PC-3 (cell line): ENCODE results near the gene CCBE1. TPM values are rescaled to one million over a fixed set of nuclear protein-coding genes. Genes with fewer than 3 reads are reported as not detected.

Source experiments
- ATAC-seq: fragments of 200-7000 bp; cut with Tn5 transposase; 2 replicates; pipeline ENCODE4 v1.9.1; 2020; ENCODE audit warnings: mild to moderate bottlenecking, moderate library complexity
- BruUV-seq: library from RNA; stranded (reverse); fragments of 400-500 nt; replicated peaks from 2 replicates; lab custom pipeline; 2021; lab: Mats Ljungman, UMichigan
- CTCF ChIA-PET: fragments of 300-600 bp; sonication (Branson Sonifier 250); formaldehyde crosslinking; loops from one replicate; lab custom pipeline; 2022; ENCODE audit warnings: antibody characterized with exemption; lab: Charles Lee
- POLR2A ChIA-PET: fragments of 300-600 bp; sonication (Branson Sonifier 250); formaldehyde crosslinking; loops from one replicate; lab custom pipeline; 2022; ENCODE audit warnings: antibody characterized with exemption; ENCODE audit not compliant: unreplicated experiment; lab: Charles Lee
- DNase-seq: peaks from one replicate; pipeline ENCODE4 v3.0.0-alpha.2; 2015
- H2AFZ ChIP-seq: fragments of 300-600 bp; sonication (generic); 2 replicates; pipeline ENCODE4 v1.6.0; 2016; ENCODE audit warnings: antibody characterized with exemption, low read length
- H3F3A ChIP-seq: fragments of 300-600 bp; sonication (generic); one replicate; pipeline ENCODE4 v1.6.0; 2017; ENCODE audit warnings: antibody characterized with exemption, low read length, control low read depth, mild to moderate bottlenecking; ENCODE audit not compliant: unreplicated experiment
- H3K27ac ChIP-seq: fragments of 300-600 bp; sonication (generic); 2 replicates; pipeline ENCODE4 v1.5.1; 2016; ENCODE audit warnings: mild to moderate bottlenecking, low read length
- H3K27me3 ChIP-seq: fragments of 300-600 bp; sonication (generic); 2 replicates; pipeline ENCODE4 v1.6.1; 2016; ENCODE audit warnings: low read length, mixed read lengths
- H3K36me3 ChIP-seq: fragments of 300-600 bp; sonication (generic); 2 replicates; pipeline ENCODE4 v1.6.1; 2016; ENCODE audit warnings: low read depth, mixed run types, low read length, mixed read lengths
- H3K4me1 ChIP-seq: fragments of 300-600 bp; sonication (generic); 2 replicates; pipeline ENCODE4 v1.5.1; 2016; ENCODE audit warnings: low read length; ENCODE audit not compliant: insufficient read depth
- H3K4me2 ChIP-seq: fragments of 300-600 bp; sonication (generic); 2 replicates; pipeline ENCODE4 v1.6.0; 2016; ENCODE audit warnings: low read length
- H3K4me3 ChIP-seq: fragments of 300-600 bp; sonication (generic); 2 replicates; pipeline ENCODE4 v1.5.1; 2016; ENCODE audit warnings: mild to moderate bottlenecking, low read length, mixed read lengths
- H3K79me2 ChIP-seq: fragments of 300-600 bp; sonication (generic); 2 replicates; pipeline ENCODE4 v1.6.1; 2017; ENCODE audit warnings: low read length, mixed read lengths
- H3K9ac ChIP-seq: fragments of 300-600 bp; sonication (generic); 2 replicates; pipeline ENCODE4 v1.6.0; 2016; ENCODE audit warnings: mild to moderate bottlenecking, low read length
- H3K9me2 ChIP-seq: fragments of 300-600 bp; sonication (generic); replicated peaks from 2 replicates; pipeline ENCODE4 v1.6.1; 2016; ENCODE audit warnings: mixed run types, low read length, mixed read lengths
- H3K9me3 ChIP-seq: fragments of 300-600 bp; sonication (generic); 2 replicates; pipeline ENCODE4 v1.6.1; 2016; ENCODE audit warnings: low read length, mixed read lengths
- H4K20me1 ChIP-seq: fragments of 300-600 bp; sonication (generic); 2 replicates; pipeline ENCODE4 v1.6.1; 2016; ENCODE audit warnings: low read length, mixed read lengths
- CTCF ChIP-seq: fragments of 300-600 bp; sonication (generic); conservative IDR thresholded peaks from 2 replicates; pipeline ENCODE4 v1.5.1; 2017; ENCODE audit warnings: antibody characterized with exemption, low read depth, mild to moderate bottlenecking, low read length
- EZH2 ChIP-seq: fragments of 300-600 bp; sonication (generic); IDR thresholded peaks from one replicate; pipeline ENCODE4 v1.6.1; 2017; ENCODE audit warnings: antibody characterized with exemption, mild to moderate bottlenecking, low read length; ENCODE audit not compliant: unreplicated experiment
- EZH2phosphoT487 ChIP-seq: fragments of 300-600 bp; sonication (generic); IDR thresholded peaks from 2 replicates; pipeline ENCODE4 v1.6.1; 2018; ENCODE audit warnings: mild to moderate bottlenecking, antibody characterized with exemption, low read length, borderline replicate concordance
- intact Hi-C: fragments of 100-400 bp; cut with micrococcal nuclease; formaldehyde crosslinking; loops from 2 replicates; pipeline ENCODE4 v1.9.0; 2023
- total RNA-seq: library from RNA; depleted of rRNA; stranded (reverse); fragments of >200 nt; gene quantifications from 2 replicates; pipeline ENCODE4 v1.2.3, GENCODE V29; 2014

The CCBE1 gene
- total RNA-seq, 1 experiment from 2014 or later, result 13.9 TPM

GRCh38 chr18:59646963-59647307 is 50.3 kb downstream of the CCBE1 start:
- Histone ChIP-seq H3K9ac (no peak overlapping the region), H3K27ac (no peak overlapping the region), H3K4me2 (no peak overlapping the region), H2AFZ (no peak overlapping the region), H3K36me3 (no peaks in the 10 kb centered on the region), H4K20me1 (no peaks in the 10 kb centered on the region), H3K79me2 (peaks cover 45% of the 10 kb centered on the region), H3K9me2 (no peaks in the 10 kb centered on the region), H3F3A (no peaks in the 10 kb centered on the region), H3K4me3 (no peak overlapping the region), H3K4me1 (no peaks in the 10 kb centered on the region), H3K9me3 (no peaks in the 10 kb centered on the region), H3K27me3 (no peaks in the 10 kb centered on the region)
- BruUV-seq, result no TSS peak
- intact Hi-C loops, result no loop called here
- TF ChIP-seq EZH2, result no peak
- TF ChIP-seq EZH2phosphoT487, result no peak
- TF ChIP-seq CTCF, result no peak
- no peak for DNase-seq
- ChIA-PET CTCF (no interaction called here), POLR2A (no interaction called here)
- ATAC-seq, result no peak

GRCh38 chr18:59646228-59646962 is 50.8 kb downstream of the CCBE1 start:
- DNase-seq, result no peak
- H3K36me3 ChIP-seq, result no peaks in the 10 kb centered on the region
- TF ChIP-seq EZH2 (no peak), CTCF (peak; percentile 38)
- no peak for ATAC-seq
- H3K9me3 ChIP-seq, result no peaks in the 10 kb centered on the region
- ChIA-PET POLR2A (no interaction called here), CTCF (no interaction called here)
- no peak overlapping the region for H3K9ac ChIP-seq
- H3K9me2 ChIP-seq, result no peaks in the 10 kb centered on the region
- intact Hi-C loops, result no loop called here
- H3K27me3 ChIP-seq, result no peaks in the 10 kb centered on the region
- no peak overlapping the region for H2AFZ ChIP-seq
- no peaks in the 10 kb centered on the region for H3F3A ChIP-seq
- H3K27ac ChIP-seq, result no peak overlapping the region
- H3K4me3 ChIP-seq, result no peak overlapping the region
- no peaks in the 10 kb centered on the region for H3K4me1 ChIP-seq
- no TSS peak for BruUV-seq
- no peak overlapping the region for H3K4me2 ChIP-seq
- peaks cover 50% of the 10 kb centered on the region for H3K79me2 ChIP-seq
- no peaks in the 10 kb centered on the region for H4K20me1 ChIP-seq

- no peak overlapping the region for H3K4me2 ChIP-seq
- intact Hi-C loops, result no loop called here
- no peak overlapping the region for H3K4me3 ChIP-seq
- DNase-seq (no peak), ATAC-seq (no peak)
- no peak for TF ChIP-seq EZH2
- no peak for TF ChIP-seq CTCF
- TF ChIP-seq EZH2phosphoT487, result no peak
- H3K36me3 ChIP-seq, result no peaks in the 10 kb centered on the region
- H3K79me2 ChIP-seq, result peaks cover 70% of the 10 kb centered on the region
- no peaks in the 10 kb centered on the region for H3K9me3 ChIP-seq
- H3K27me3 ChIP-seq, result no peaks in the 10 kb centered on the region
- H3K9me2 ChIP-seq, result no peaks in the 10 kb centered on the region
- no peaks in the 10 kb centered on the region for H4K20me1 ChIP-seq
- POLR2A ChIA-PET, result no interaction called here
- CTCF ChIA-PET, result no interaction called here
- BruUV-seq, result no TSS peak
- no peak overlapping the region for H3K27ac ChIP-seq
- no peak overlapping the region for H3K9ac ChIP-seq
- H3K4me1 ChIP-seq, result peaks cover 6% of the 10 kb centered on the region
- H2AFZ ChIP-seq, result no peak overlapping the region
- H3F3A ChIP-seq, result no peaks in the 10 kb centered on the region
Measured at GRCh38 chr18:59643740-59644139, 53.5 kb downstream of the CCBE1 start.
